Liver (tissue), 9 donors: ENCODE measurements around the gene DES. TPM values are rescaled to one million over a fixed set of nuclear protein-coding genes. Genes with fewer than 3 reads are reported as not detected.

Experiments used
- DNase-seq: peaks from one replicate; pipeline ENCODE4 v3.0.0-alpha.2; 2017; ENCODE audit warnings: low spot score
- H3K27ac ChIP-seq, 2 donors: one replicate each; pipeline ENCODE4 v1.7.0; 2013; ENCODE audit warnings: inconsistent platforms in 2 of 2, low read length in 2 of 2, control low read depth in 1 of 2, low read depth in 1 of 2, mild to moderate bottlenecking in 1 of 2
- H3K27me3 ChIP-seq, 4 donors: one replicate each; pipeline versions ENCODE4 v1.6.1 to v1.7.0; 2013; ENCODE audit warnings: low read length in 3 of 4, inconsistent platforms in 1 of 4, mild to moderate bottlenecking in 1 of 4, moderate library complexity in 1 of 4; ENCODE audit not compliant: control insufficient read depth in 4 of 4, insufficient read depth in 4 of 4
- H3K36me3 ChIP-seq, 4 donors: one replicate each; pipeline versions ENCODE4 v1.6.1 to v1.7.0; 2013; ENCODE audit warnings: low read length in 3 of 4, mild to moderate bottlenecking in 3 of 4, low read depth in 1 of 4, moderate library complexity in 1 of 4; ENCODE audit not compliant: control insufficient read depth in 4 of 4, insufficient read depth in 3 of 4
- H3K4me1 ChIP-seq, 4 donors: one replicate each; pipeline versions ENCODE4 v1.6.1 to v1.7.0; 2013; ENCODE audit warnings: low read length in 3 of 4, mild to moderate bottlenecking in 3 of 4, moderate library complexity in 1 of 4; ENCODE audit not compliant: control insufficient read depth in 4 of 4, insufficient read depth in 4 of 4
- H3K4me3 ChIP-seq, 3 donors: one replicate each; pipeline versions ENCODE4 v1.6.1 to v1.7.0; 2013; ENCODE audit warnings: low read length in 3 of 3, control low read depth in 1 of 3, low read depth in 1 of 3, mild to moderate bottlenecking in 1 of 3
- H3K9ac ChIP-seq, 2 donors: one replicate each; pipeline ENCODE4 v1.7.0; 2013; ENCODE audit warnings: low read length in 2 of 2, mild to moderate bottlenecking in 2 of 2, moderate library complexity in 2 of 2, control low read depth in 1 of 2, low read depth in 1 of 2
- H3K9me3 ChIP-seq, 4 donors: one replicate each; pipeline versions ENCODE4 v1.6.1 to v1.7.0; 2013; ENCODE audit warnings: low read length in 3 of 4; ENCODE audit not compliant: control insufficient read depth in 4 of 4
- EGR1 ChIP-seq, 2 donors: IDR thresholded peaks; 2 replicates each; pipeline ENCODE4 v1.6.1; 2016 to 2018; ENCODE audit warnings: antibody characterized with exemption in 2 of 2, low read depth in 2 of 2
- FOXA1 ChIP-seq: IDR thresholded peaks from 2 replicates; pipeline ENCODE4 v1.6.1; 2016; ENCODE audit warnings: antibody characterized with exemption
- FOXA2 ChIP-seq: IDR thresholded peaks from 2 replicates; pipeline ENCODE4 v1.6.1; 2016; ENCODE audit warnings: antibody characterized with exemption
- GABPA ChIP-seq, 2 donors: IDR thresholded peaks in 1 of 2; conservative IDR thresholded peaks in 1 of 2; 2 replicates each; pipeline ENCODE4 v1.6.1; 2016; ENCODE audit warnings: antibody characterized with exemption in 2 of 2, mild to moderate bottlenecking in 1 of 2, moderate library complexity in 1 of 2
- JUND ChIP-seq, 2 donors: IDR thresholded peaks; 2 replicates each; pipeline ENCODE4 v1.6.1; 2016; ENCODE audit warnings: antibody characterized with exemption in 2 of 2
- RAD21 ChIP-seq, 2 donors: IDR thresholded peaks; 2 replicates each; pipeline ENCODE4 v1.6.1; 2016; ENCODE audit warnings: antibody characterized with exemption in 2 of 2, mild to moderate bottlenecking in 2 of 2
- SP1 ChIP-seq: IDR thresholded peaks from 2 replicates; pipeline ENCODE4 v1.6.1; 2018; ENCODE audit warnings: antibody characterized with exemption, mild to moderate bottlenecking
- TAF1 ChIP-seq: conservative IDR thresholded peaks from 2 replicates; pipeline ENCODE4 v1.6.1; 2016; ENCODE audit warnings: antibody characterized with exemption, mild to moderate bottlenecking
- WGBS: extraction: QIAGEN DNeasy Blood & Tissue Kit; methylation state at CpG from one replicate; pipeline ENCODE4 v1.1.7; 2013; 5-methylcytosine and 5-hydroxymethylcytosine counted together
- polyA plus RNA-seq, 2 donors: library from polyadenylated mRNA; stranded (reverse) in 1 of 2; unstranded in 1 of 2; fragments of 200-250 nt in 1 of 2; fragments of >200 nt in 1 of 2; fragmentation: Nextera tagmentation in 1 of 2; extraction: Ambion mirVana in 1 of 2; gene quantifications; one replicate each; pipeline versions ENCODE4 v1.2.1 to v1.2.3, GENCODE V29; 2013 to 2015
- total RNA-seq, 2 donors: library from RNA; depleted of rRNA; stranded (reverse); fragments of >200 nt; gene quantifications; one replicate each; pipeline ENCODE4 v1.2.3, GENCODE V29; 2014
- TF ChIP-seq, protein P1 (sequence below): fragments of 150-350 bp; IDR thresholded peaks from 2 replicates; pipeline ENCODE4 v1.5.1; 2017; ENCODE audit warnings: improper control_type of control experiment, low read depth, low read length; ENCODE audit not compliant: missing input control
- TF ChIP-seq, protein P2 (sequence below): IDR thresholded peaks from 2 replicates; pipeline ENCODE4 v1.6.1; 2016; ENCODE audit warnings: antibody characterized with exemption
- TF ChIP-seq, protein P3 (sequence below): IDR thresholded peaks from 2 replicates; pipeline ENCODE4 v1.6.1; 2016; ENCODE audit warnings: antibody characterized with exemption
- TF ChIP-seq, protein P4 (sequence below): IDR thresholded peaks from 2 replicates; pipeline ENCODE4 v1.6.1; 2016; ENCODE audit warnings: antibody characterized with exemption
- TF ChIP-seq, protein P5 (sequence below): IDR thresholded peaks from 2 replicates; pipeline ENCODE4 v1.6.1; 2016; ENCODE audit warnings: antibody characterized with exemption, mild to moderate bottlenecking
- donor health status: healthy.
- donor health status: healthy.
- donor health status: healthy.
- donor health status: healthy.
- donor health status: healthy.

The DES gene
- total and polyA plus RNA-seq, 4 donors: 0.15 to 50.0 (median 3.2) TPM

DNA sequence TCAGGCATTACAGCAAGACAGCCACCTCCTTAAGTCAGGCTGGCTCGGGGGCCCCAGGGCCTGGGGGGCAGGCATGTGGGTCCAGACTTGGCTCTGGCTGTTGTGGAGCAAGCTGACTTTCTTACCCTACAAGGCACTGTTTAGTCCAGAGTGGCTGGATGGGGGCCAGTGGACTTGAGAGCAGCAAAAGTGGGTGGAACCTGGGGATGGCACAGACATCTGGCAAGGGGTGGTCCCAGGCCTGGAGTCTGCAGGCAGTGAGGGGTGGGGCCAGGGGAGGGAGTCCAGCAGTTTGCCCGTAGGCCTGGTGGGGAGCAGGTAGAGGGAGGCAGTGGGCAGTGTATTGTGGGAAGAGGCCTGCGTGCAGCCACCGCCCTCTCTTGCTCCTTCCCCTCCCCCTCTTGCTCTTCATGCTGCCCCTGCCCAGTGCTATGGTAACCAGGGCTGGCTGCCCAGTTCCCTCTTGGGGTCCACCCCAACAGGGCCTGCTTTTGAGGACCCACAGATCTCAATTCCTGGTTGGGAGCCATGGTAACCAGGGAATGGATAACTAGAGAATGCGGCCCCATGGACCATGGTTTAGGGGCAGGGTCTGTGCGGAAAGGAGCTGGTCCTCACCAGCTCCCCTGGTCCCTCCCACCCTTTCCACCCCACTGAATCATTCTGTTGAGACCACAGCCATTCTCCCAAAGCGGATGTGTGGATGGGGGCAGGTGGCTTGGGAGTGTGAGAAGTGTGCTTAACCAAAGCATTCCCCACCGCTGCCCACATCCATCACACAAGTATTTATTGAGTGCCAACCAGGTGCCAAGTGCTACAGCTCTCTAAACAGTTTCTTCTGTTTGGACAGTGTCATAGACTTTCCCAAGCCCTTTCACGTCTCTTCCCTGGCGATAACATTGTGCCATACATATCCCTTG is 35.8 kb downstream of the DES start:
- Histone ChIP-seq H3K36me3 (no peaks in the 10 kb centered on the region), H3K4me3 (no peak overlapping the region), H3K9ac (no peak overlapping the region), H3K27me3 (peaks cover 0 to 6% (median 1%) of the 10 kb centered on the region in 4 donors), H3K27ac (no peak overlapping the region), H3K4me1 (no peaks in the 10 kb centered on the region), H3K9me3 (no peaks in the 10 kb centered on the region)
- TF ChIP-seq GABPA (IDR thresholded peaks at IDR 0.05 in 1 of 2, conservative IDR thresholded peaks at IDR 0.05 in 1 of 2) (no peak), FOXA2 (no peak), EGR1 (IDR thresholded peaks at IDR 0.05; ENCODE audit: low read depth in 2 of 2) (no peak), TAF1 (no peak), RAD21 (IDR thresholded peaks at IDR 0.05) (no peak)
- TF ChIP-seq, protein P1, sequence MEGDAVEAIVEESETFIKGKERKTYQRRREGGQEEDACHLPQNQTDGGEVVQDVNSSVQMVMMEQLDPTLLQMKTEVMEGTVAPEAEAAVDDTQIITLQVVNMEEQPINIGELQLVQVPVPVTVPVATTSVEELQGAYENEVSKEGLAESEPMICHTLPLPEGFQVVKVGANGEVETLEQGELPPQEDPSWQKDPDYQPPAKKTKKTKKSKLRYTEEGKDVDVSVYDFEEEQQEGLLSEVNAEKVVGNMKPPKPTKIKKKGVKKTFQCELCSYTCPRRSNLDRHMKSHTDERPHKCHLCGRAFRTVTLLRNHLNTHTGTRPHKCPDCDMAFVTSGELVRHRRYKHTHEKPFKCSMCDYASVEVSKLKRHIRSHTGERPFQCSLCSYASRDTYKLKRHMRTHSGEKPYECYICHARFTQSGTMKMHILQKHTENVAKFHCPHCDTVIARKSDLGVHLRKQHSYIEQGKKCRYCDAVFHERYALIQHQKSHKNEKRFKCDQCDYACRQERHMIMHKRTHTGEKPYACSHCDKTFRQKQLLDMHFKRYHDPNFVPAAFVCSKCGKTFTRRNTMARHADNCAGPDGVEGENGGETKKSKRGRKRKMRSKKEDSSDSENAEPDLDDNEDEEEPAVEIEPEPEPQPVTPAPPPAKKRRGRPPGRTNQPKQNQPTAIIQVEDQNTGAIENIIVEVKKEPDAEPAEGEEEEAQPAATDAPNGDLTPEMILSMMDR: no peak
- TF ChIP-seq, protein P2, sequence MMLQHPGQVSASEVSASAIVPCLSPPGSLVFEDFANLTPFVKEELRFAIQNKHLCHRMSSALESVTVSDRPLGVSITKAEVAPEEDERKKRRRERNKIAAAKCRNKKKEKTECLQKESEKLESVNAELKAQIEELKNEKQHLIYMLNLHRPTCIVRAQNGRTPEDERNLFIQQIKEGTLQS: no peak
- DNase-seq: no peak
- WGBS: 79% methylated on average over 10 of the region's 10 CpGs

DNA sequence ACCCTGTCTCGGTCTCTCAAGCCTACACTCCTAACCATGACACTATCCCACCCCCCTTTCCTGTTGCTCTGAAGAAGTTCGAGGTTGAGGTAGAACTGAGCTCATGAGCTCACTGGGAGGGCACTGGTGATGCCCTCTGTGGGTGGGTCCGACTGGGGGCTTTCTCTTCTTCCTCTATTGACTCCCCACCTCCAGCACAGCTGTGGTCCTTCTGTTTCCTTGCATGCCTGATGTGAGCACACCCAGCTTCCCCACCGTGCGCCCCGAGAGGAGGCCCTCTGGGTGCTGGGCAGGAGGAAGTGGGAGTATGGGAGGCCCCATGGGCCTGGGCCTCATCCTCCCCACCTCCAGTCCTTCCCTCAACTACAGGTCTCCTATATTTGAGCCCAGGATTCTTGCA is 37.4 kb downstream of the DES start:
- Histone ChIP-seq H3K36me3 (no peaks in the 10 kb centered on the region), H3K4me3 (no peak overlapping the region), H3K27me3 (peaks cover 0 to 6% (median under 1%) of the 10 kb centered on the region in 4 donors), H3K9me3 (no peaks in the 10 kb centered on the region), H3K4me1 (no peaks in the 10 kb centered on the region), H3K9ac (no peak overlapping the region), H3K27ac (no peak overlapping the region)
- 81% methylated on average over 6 of the region's 6 CpGs for WGBS
- TF ChIP-seq, protein P1: no peak
- TF ChIP-seq TAF1: no peak
- DNase-seq: no peak

DNA sequence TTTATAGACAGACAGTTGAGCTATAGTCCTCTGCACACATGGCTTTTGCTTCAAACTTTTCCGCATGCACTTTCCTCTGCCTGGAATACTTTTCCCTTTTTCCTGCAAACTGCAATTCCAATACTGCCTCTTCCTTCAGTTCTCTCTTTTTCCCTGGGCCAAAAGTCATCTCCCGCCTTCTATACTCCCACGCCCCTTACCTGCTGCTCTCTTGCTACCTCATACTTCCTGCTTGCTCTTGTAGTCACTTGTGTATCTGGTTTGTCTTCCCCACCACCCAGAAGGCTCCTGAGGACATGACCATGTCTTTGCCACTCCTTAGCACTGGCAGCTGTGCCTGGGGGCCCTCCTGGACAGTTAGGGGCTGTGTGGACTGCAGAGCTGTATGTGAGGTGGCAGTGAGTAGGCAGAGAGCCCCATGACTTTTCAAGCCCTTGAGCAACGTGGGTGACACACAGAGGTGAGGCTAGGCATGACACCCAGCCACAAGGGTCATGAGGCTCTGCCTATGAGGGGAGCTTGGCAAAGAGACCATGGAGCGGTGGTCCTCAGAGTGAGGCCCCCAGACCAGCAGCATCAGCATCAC is 39.7 kb downstream of the DES start:
- Histone ChIP-seq H3K9me3 (no peaks in the 10 kb centered on the region), H3K27ac (no peak overlapping the region), H3K9ac (no peak overlapping the region), H3K27me3 (peaks cover 0 to 6% (median under 1%) of the 10 kb centered on the region in 4 donors), H3K36me3 (no peaks in the 10 kb centered on the region), H3K4me1 (no peaks in the 10 kb centered on the region), H3K4me3 (no peak overlapping the region)
- 69% methylated on average over 5 of the region's 5 CpGs for WGBS
- no peak for DNase-seq
- TF ChIP-seq, protein P3, sequence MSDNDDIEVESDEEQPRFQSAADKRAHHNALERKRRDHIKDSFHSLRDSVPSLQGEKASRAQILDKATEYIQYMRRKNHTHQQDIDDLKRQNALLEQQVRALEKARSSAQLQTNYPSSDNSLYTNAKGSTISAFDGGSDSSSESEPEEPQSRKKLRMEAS: no peak
- TF ChIP-seq, protein P4, sequence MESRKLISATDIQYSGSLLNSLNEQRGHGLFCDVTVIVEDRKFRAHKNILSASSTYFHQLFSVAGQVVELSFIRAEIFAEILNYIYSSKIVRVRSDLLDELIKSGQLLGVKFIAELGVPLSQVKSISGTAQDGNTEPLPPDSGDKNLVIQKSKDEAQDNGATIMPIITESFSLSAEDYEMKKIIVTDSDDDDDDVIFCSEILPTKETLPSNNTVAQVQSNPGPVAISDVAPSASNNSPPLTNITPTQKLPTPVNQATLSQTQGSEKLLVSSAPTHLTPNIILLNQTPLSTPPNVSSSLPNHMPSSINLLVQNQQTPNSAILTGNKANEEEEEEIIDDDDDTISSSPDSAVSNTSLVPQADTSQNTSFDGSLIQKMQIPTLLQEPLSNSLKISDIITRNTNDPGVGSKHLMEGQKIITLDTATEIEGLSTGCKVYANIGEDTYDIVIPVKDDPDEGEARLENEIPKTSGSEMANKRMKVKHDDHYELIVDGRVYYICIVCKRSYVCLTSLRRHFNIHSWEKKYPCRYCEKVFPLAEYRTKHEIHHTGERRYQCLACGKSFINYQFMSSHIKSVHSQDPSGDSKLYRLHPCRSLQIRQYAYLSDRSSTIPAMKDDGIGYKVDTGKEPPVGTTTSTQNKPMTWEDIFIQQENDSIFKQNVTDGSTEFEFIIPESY: no peak
- TF ChIP-seq, protein P5, sequence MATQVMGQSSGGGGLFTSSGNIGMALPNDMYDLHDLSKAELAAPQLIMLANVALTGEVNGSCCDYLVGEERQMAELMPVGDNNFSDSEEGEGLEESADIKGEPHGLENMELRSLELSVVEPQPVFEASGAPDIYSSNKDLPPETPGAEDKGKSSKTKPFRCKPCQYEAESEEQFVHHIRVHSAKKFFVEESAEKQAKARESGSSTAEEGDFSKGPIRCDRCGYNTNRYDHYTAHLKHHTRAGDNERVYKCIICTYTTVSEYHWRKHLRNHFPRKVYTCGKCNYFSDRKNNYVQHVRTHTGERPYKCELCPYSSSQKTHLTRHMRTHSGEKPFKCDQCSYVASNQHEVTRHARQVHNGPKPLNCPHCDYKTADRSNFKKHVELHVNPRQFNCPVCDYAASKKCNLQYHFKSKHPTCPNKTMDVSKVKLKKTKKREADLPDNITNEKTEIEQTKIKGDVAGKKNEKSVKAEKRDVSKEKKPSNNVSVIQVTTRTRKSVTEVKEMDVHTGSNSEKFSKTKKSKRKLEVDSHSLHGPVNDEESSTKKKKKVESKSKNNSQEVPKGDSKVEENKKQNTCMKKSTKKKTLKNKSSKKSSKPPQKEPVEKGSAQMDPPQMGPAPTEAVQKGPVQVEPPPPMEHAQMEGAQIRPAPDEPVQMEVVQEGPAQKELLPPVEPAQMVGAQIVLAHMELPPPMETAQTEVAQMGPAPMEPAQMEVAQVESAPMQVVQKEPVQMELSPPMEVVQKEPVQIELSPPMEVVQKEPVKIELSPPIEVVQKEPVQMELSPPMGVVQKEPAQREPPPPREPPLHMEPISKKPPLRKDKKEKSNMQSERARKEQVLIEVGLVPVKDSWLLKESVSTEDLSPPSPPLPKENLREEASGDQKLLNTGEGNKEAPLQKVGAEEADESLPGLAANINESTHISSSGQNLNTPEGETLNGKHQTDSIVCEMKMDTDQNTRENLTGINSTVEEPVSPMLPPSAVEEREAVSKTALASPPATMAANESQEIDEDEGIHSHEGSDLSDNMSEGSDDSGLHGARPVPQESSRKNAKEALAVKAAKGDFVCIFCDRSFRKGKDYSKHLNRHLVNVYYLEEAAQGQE: no peak
- TF ChIP-seq SP1 (no peak), FOXA1 (no peak), EGR1 (IDR thresholded peaks at IDR 0.05; ENCODE audit: low read depth in 2 of 2) (no peak), JUND (IDR thresholded peaks at IDR 0.05) (no peak), FOXA2 (no peak)
- TF ChIP-seq, protein P2: no peak
